Smooth muscle cell (in vitro differentiated cells): Measurements from ENCODE around the gene AP3D1. TPM values are rescaled to one million over a fixed set of nuclear protein-coding genes. Genes with fewer than 3 reads are reported as not detected.
A peak's percentile ranks its signal among the peaks of the same experiment; 100 is the strongest.
"Not testable (repeated sequence)": the region's sequence is repeated elsewhere in the genome, so short reads cannot be mapped to it uniquely, and the experiment has no call there.

ENCODE experiments used
- DNase-seq: peaks from one replicate; lab custom pipeline; 2025; ENCODE audit not compliant: unreplicated experiment; lab: John Stamatoyannopoulos, UW
- H2AFZ ChIP-seq: fragments of 200-600 bp; sonication (generic); 2 replicates; pipeline ENCODE4 v1.6.0; 2016; ENCODE audit warnings: antibody characterized with exemption, low read depth, mild to moderate bottlenecking
- H3F3A ChIP-seq: fragments of 200-600 bp; sonication (generic); 2 replicates; pipeline ENCODE4 v1.6.0; 2017; ENCODE audit warnings: antibody characterized with exemption, low read depth
- H3K27ac ChIP-seq: fragments of 200-600 bp; sonication (generic); 2 replicates; pipeline ENCODE4 v1.5.1; 2016; ENCODE audit warnings: low read depth, mild to moderate bottlenecking
- H3K27me3 ChIP-seq: fragments of 200-600 bp; sonication (generic); 2 replicates; pipeline ENCODE4 v1.6.1; 2016; ENCODE audit warnings: low read depth, mild to moderate bottlenecking
- H3K36me3 ChIP-seq: fragments of 200-600 bp; sonication (generic); 2 replicates; pipeline ENCODE4 v1.5.1; 2016; ENCODE audit warnings: low read depth
- H3K4me1 ChIP-seq: fragments of 200-600 bp; sonication (generic); 2 replicates; pipeline ENCODE4 v1.5.1; 2016; ENCODE audit warnings: low read depth
- H3K4me2 ChIP-seq: fragments of 200-600 bp; sonication (generic); 2 replicates; pipeline ENCODE4 v1.6.0; 2016; ENCODE audit warnings: mild to moderate bottlenecking
- H3K4me3 ChIP-seq: fragments of 200-600 bp; sonication (generic); 2 replicates; pipeline ENCODE4 v1.5.1; 2016; ENCODE audit warnings: mild to moderate bottlenecking
- H3K79me2 ChIP-seq: fragments of 200-600 bp; sonication (generic); 2 replicates; pipeline ENCODE4 v1.6.0; 2016; ENCODE audit warnings: low read depth, mild to moderate bottlenecking
- H3K9ac ChIP-seq: fragments of 200-600 bp; sonication (generic); 2 replicates; pipeline ENCODE4 v1.6.0; 2016; ENCODE audit warnings: low read depth
- H3K9me3 ChIP-seq: fragments of 200-600 bp; sonication (generic); replicated peaks from 2 replicates; pipeline ENCODE4 v1.5.1; 2016; ENCODE audit warnings: low read depth
- H4K20me1 ChIP-seq: fragments of 200-600 bp; sonication (generic); 2 replicates; pipeline ENCODE4 v1.6.0; 2016; ENCODE audit warnings: low read depth
- CTCF ChIP-seq: fragments of 200-600 bp; sonication (generic); IDR thresholded peaks from 2 replicates; pipeline ENCODE4 v1.5.1; 2017; ENCODE audit warnings: borderline replicate concordance, mild to moderate bottlenecking, antibody characterized with exemption; ENCODE audit not compliant: insufficient read depth, poor library complexity, severe bottlenecking
- WGBS: methylation state at CpG from one replicate; pipeline ENCODE4 v1.1.7; 2016; ENCODE audit warnings: low lambda C conversion rate; 5-methylcytosine and 5-hydroxymethylcytosine counted together
- polyA plus RNA-seq: library from polyadenylated mRNA; unstranded; fragments of >200 nt; fragmentation: Nextera tagmentation; extraction: Ambion mirVana; gene quantifications from 2 replicates; pipeline ENCODE4 v1.2.1, GENCODE V29; 2016
- total RNA-seq: library from RNA; depleted of rRNA; stranded (reverse); fragments of >200 nt; gene quantifications from 2 replicates; pipeline ENCODE4 v1.2.3, GENCODE V29; 2014

Gene AP3D1
- total and polyA plus RNA-seq, 2 experiments from 2014 or later = 66.2 to 81.0 TPM

GRCh38 chr19:2097203-2097885 is 54.0 kb downstream of the AP3D1 start:
- no peaks in the 10 kb centered on the region for H3F3A ChIP-seq
- H2AFZ ChIP-seq = no peak overlapping the region
- H3K79me2 ChIP-seq = peaks cover 29% of the 10 kb centered on the region
- H3K27me3 ChIP-seq = no peaks in the 10 kb centered on the region
- H3K9me3 ChIP-seq = no peaks in the 10 kb centered on the region
- H3K27ac ChIP-seq = no peak overlapping the region
- H3K4me1 ChIP-seq = peaks cover 10% of the 10 kb centered on the region
- peaks cover 5% of the 10 kb centered on the region for H3K36me3 ChIP-seq
- peak; percentile 0 for TF ChIP-seq CTCF
- H3K4me3 ChIP-seq = peak overlapping the region; percentile 55
- H3K9ac ChIP-seq = no peak overlapping the region
- H3K4me2 ChIP-seq = peak overlapping the region; percentile 91
- peaks cover 43% of the 10 kb centered on the region for H4K20me1 ChIP-seq
- no peak for DNase-seq
- WGBS = 58% methylated on average over 30 of the region's 30 CpGs

- Histone ChIP-seq H3K4me3 (peak within 1 kb of the TSS; percentile 85), H3K36me3 (peaks cover 1% of the 10 kb centered on the region), H3K9me3 (no peaks in the 10 kb centered on the region), H3K27me3 (no peaks in the 10 kb centered on the region), H3F3A (no peaks in the 10 kb centered on the region), H2AFZ (no peak within 1 kb of the TSS), H3K79me2 (peaks cover 36% of the 10 kb centered on the region), H3K4me1 (peaks cover 10% of the 10 kb centered on the region), H4K20me1 (peaks cover 38% of the 10 kb centered on the region), H3K4me2 (peak within 1 kb of the TSS; percentile 92), H3K27ac (peak within 1 kb of the TSS; percentile 89), H3K9ac (peak within 1 kb of the TSS; percentile 85)
- 4% methylated on average over 34 of the region's 70 CpGs for WGBS
- peak; percentile 12 for TF ChIP-seq CTCF
- peak; percentile 99 for DNase-seq
Measured at GRCh38 chr19:2096480-2097202, 54.7 kb downstream of the AP3D1 start, which contains the start of gene IZUMO4. Gene IZUMO4 (plus strand): TSS chr19:2096915. CDS start chr19:2096946, 31 bp downstream.

- H3K79me2 ChIP-seq = peaks cover 39% of the 10 kb centered on the region
- DNase-seq = peak; percentile 99
- H3K4me1 ChIP-seq = peaks cover 10% of the 10 kb centered on the region
- WGBS = 1% methylated on average over 38 of the region's 56 CpGs
- no peaks in the 10 kb centered on the region for H3K9me3 ChIP-seq
- H3K27me3 ChIP-seq = no peaks in the 10 kb centered on the region
- H2AFZ ChIP-seq = no peak within 1 kb of the TSS
- H3K4me2 ChIP-seq = peak within 1 kb of the TSS; percentile 92
- peak within 1 kb of the TSS; percentile 89 for H3K27ac ChIP-seq
- no peaks in the 10 kb centered on the region for H3F3A ChIP-seq
- peak within 1 kb of the TSS; percentile 85 for H3K4me3 ChIP-seq
- peak within 1 kb of the TSS; percentile 85 for H3K9ac ChIP-seq
- H3K36me3 ChIP-seq = no peaks in the 10 kb centered on the region
- peaks cover 38% of the 10 kb centered on the region for H4K20me1 ChIP-seq
- peak; percentile 47 for TF ChIP-seq CTCF
Measured at GRCh38 chr19:2096034-2096479, 55.3 kb downstream of the AP3D1 start, which contains the start of gene MOB3A. Gene MOB3A (minus strand): TSS chr19:2096326. CDS start chr19:2078560, 17,766 bp downstream.

GRCh38 chr19:2091926-2092525 is 59.3 kb downstream of the AP3D1 start:
- H3K4me1 ChIP-seq, H3K4me3 ChIP-seq, H3K27me3 ChIP-seq, H3K27ac ChIP-seq, H3K36me3 ChIP-seq, DNase-seq, H3K9ac ChIP-seq, H3K9me3 ChIP-seq, H3K4me2 ChIP-seq, H2AFZ ChIP-seq, H3F3A ChIP-seq: not testable (repeated sequence)
- WGBS = 97% methylated on average over 13 of the region's 13 CpGs
- Histone ChIP-seq H3K79me2 (peaks cover 60% of the 10 kb centered on the region), H4K20me1 (peaks cover 34% of the 10 kb centered on the region)
